HEK293 (cell line): Measurements from ENCODE around the gene IGSF21.

Source experiments
- CTCF ChIA-PET: fragments of 350-600 bp; formaldehyde crosslinking; extraction: SDS; loops from one replicate; lab custom pipeline; 2021; ENCODE audit warnings: antibody characterized with exemption; lab: Yijun Ruan, JAX
- POLR2A ChIA-PET: fragments of 300-600 bp; formaldehyde crosslinking; extraction: SDS; loops from one replicate; lab custom pipeline; 2020; ENCODE audit warnings: antibody characterized with exemption, inconsistent platforms; lab: Yijun Ruan, JAX
- H3K27ac ChIP-seq: fragments of 200-500 bp; sonication (Bioruptor generic); 2 replicates; pipeline ENCODE4 v1.5.1; 2014; ENCODE audit warnings: low read depth, low read length, control low read depth, inconsistent platforms; ENCODE audit errors: extremely low read depth
- H3K36me3 ChIP-seq, 2 experiments: fragments of 200-500 bp in 1 of 2; sonication (Bioruptor generic) in 1 of 2; 1 replicate in 1 of 2; 2 replicates in 1 of 2; pipeline ENCODE4 v1.5.1; 2014 to 2017; ENCODE audit warnings: inconsistent platforms in 2 of 2, low read length in 2 of 2; ENCODE audit not compliant: control insufficient read depth in 2 of 2, insufficient read depth in 1 of 2
- H3K4me1 ChIP-seq: fragments of 200-500 bp; sonication (Bioruptor generic); 2 replicates; pipeline ENCODE4 v1.5.1; 2014; ENCODE audit warnings: mild to moderate bottlenecking, low read length, inconsistent platforms; ENCODE audit not compliant: control insufficient read depth, insufficient read depth
- H3K4me3 ChIP-seq: 2 replicates; pipeline ENCODE4 v1.5.1; 2011; ENCODE audit warnings: low read depth, mild to moderate bottlenecking, control low read depth, low read length, moderate library complexity
- H3K9me3 ChIP-seq: fragments of 200-500 bp; sonication (Bioruptor generic); 2 replicates; pipeline ENCODE4 v1.5.1; 2014; ENCODE audit warnings: low read depth, low read length, inconsistent platforms; ENCODE audit not compliant: control insufficient read depth, insufficient read depth
- GLI2 ChIP-seq: fragments of 450-650 bp; formaldehyde crosslinking; IDR thresholded peaks from 2 replicates; pipeline ENCODE4; 2017; ENCODE audit warnings: missing biosample characterization, missing genetic modification characterization, low read depth, borderline replicate concordance
- KLF16 ChIP-seq: fragments of 450-650 bp; formaldehyde crosslinking; IDR thresholded peaks from 2 replicates; pipeline ENCODE4 v1.5.1; 2017; ENCODE audit warnings: missing biosample characterization, missing genetic modification characterization
- WT1 ChIP-seq: fragments of 450-650 bp; formaldehyde crosslinking; IDR thresholded peaks from 2 replicates; pipeline ENCODE4 v1.5.1; 2016; ENCODE audit warnings: missing biosample characterization, missing genetic modification characterization
- ZBTB48 ChIP-seq: fragments of 450-650 bp; formaldehyde crosslinking; IDR thresholded peaks from 2 replicates; pipeline ENCODE4 v1.5.1; 2016; ENCODE audit warnings: missing biosample characterization, missing genetic modification characterization
- ZNF112 ChIP-seq: fragments of 450-650 bp; formaldehyde crosslinking; IDR thresholded peaks from 2 replicates; pipeline ENCODE4 v1.5.0; 2017; ENCODE audit warnings: missing biosample characterization, missing genetic modification characterization
- ZNF133 ChIP-seq: fragments of 450-650 bp; formaldehyde crosslinking; IDR thresholded peaks from 2 replicates; pipeline ENCODE4 v1.5.1; 2016; ENCODE audit warnings: missing biosample characterization, missing genetic modification characterization
- ZNF239 ChIP-seq: fragments of 450-650 bp; formaldehyde crosslinking; IDR thresholded peaks from 2 replicates; pipeline ENCODE4 v1.5.1; 2016; ENCODE audit warnings: missing biosample characterization, missing genetic modification characterization
- ZNF266 ChIP-seq: fragments of 450-650 bp; formaldehyde crosslinking; IDR thresholded peaks from 2 replicates; pipeline ENCODE4 v1.5.1; 2016; ENCODE audit warnings: missing biosample characterization, missing genetic modification characterization, low read depth
- ZNF311 ChIP-seq: fragments of 450-650 bp; formaldehyde crosslinking; IDR thresholded peaks from 2 replicates; pipeline ENCODE4 v1.5.1; 2017; ENCODE audit warnings: missing biosample characterization, missing genetic modification characterization, borderline replicate concordance
- ZNF426 ChIP-seq: fragments of 450-650 bp; formaldehyde crosslinking; IDR thresholded peaks from 2 replicates; pipeline ENCODE4 v1.5.1; 2017; ENCODE audit warnings: missing biosample characterization, missing genetic modification characterization, mild to moderate bottlenecking, inconsistent platforms, moderate library complexity
- ZNF677 ChIP-seq: fragments of 450-650 bp; IDR thresholded peaks from 2 replicates; pipeline ENCODE4 v1.5.0; 2018; ENCODE audit warnings: missing biosample characterization, mild to moderate bottlenecking, missing genetic modification characterization, moderate library complexity
- TF ChIP-seq, protein P1 (sequence below): fragments of 450-650 bp; formaldehyde crosslinking; IDR thresholded peaks from 2 replicates; pipeline ENCODE4 v1.5.1; 2017; ENCODE audit warnings: missing biosample characterization, missing genetic modification characterization
- TF ChIP-seq, protein P2 (sequence below): fragments of 450-650 bp; formaldehyde crosslinking; optimal IDR thresholded peaks from 2 replicates; pipeline ENCODE3; 2016; ENCODE audit warnings: missing biosample characterization, mild to moderate bottlenecking, missing genetic modification characterization
- TF ChIP-seq, protein P3 (sequence below): fragments of 450-650 bp; formaldehyde crosslinking; IDR thresholded peaks from 2 replicates; pipeline ENCODE4 v1.5.0; 2017; ENCODE audit warnings: missing biosample characterization, missing genetic modification characterization, borderline replicate concordance
- TF ChIP-seq, protein P4 (sequence below): fragments of 450-650 bp; formaldehyde crosslinking; conservative IDR thresholded peaks from 2 replicates; pipeline ENCODE4 v1.5.1; 2016; ENCODE audit warnings: low read depth, missing biosample characterization, missing genetic modification characterization
- TF ChIP-seq, protein P5 (sequence below): fragments of 450-650 bp; formaldehyde crosslinking; IDR thresholded peaks from 2 replicates; pipeline ENCODE4 v1.5.1; 2017; ENCODE audit warnings: missing biosample characterization, missing genetic modification characterization
- TF ChIP-seq, protein P6 (sequence below): fragments of 450-650 bp; formaldehyde crosslinking; IDR thresholded peaks from 2 replicates; pipeline ENCODE4 v1.5.1; 2016; ENCODE audit warnings: missing biosample characterization, missing genetic modification characterization
- TF ChIP-seq, protein P7 (sequence below): fragments of 450-650 bp; formaldehyde crosslinking; IDR thresholded peaks from 2 replicates; pipeline ENCODE4 v1.5.1; 2016; ENCODE audit warnings: missing biosample characterization, missing genetic modification characterization, borderline replicate concordance

Gene IGSF21

DNA sequence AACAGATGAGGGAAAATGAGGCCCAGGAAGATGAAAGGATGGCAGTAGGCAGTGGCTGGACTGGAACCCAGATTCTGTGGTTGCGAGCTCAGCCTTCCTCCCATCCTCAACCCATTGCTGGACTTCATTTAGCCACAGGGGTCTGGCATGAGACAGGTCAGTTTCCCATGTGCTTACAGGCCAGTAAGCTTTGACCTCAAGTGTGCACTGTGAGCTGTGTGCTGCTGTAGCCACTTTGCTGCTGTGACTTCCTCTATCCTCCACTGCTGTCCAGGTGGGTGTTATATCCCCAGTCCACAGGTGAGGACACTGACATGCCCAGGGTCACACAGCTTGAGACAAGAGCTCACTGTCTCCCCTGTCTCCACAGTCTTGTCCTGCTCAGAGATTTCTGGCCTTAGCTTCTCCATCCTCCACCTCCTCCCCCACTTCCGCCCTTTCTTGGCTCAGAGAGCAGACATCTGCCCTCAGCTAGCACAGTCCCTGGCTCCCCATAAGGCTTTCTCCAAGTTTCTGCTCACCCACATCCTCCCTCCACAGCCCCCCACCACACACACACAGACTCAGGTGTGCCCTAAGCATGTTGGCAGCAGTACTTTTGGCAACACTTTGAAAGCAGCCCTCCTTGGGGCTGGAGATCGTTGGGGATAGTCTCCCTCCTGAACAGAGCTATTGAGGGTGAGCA lies 7.3 kb downstream of the IGSF21 start:
- H3K4me3 ChIP-seq = no peak overlapping the region
- POLR2A ChIA-PET = no interaction called here
- CTCF ChIA-PET = interaction anchor here (0.7 to 1.1 kb wide), 3 partner anchors 168 to 469 kb away, joined by 3 read pairs; no protein-coding TSS in a partner anchor
- no peak for TF ChIP-seq ZNF677 (tag by site-specific recombination)
- no peak for TF ChIP-seq ZNF239 (tag by site-specific recombination)
- TF ChIP-seq ZNF133 (tag by site-specific recombination) = no peak
- TF ChIP-seq, protein P1, sequence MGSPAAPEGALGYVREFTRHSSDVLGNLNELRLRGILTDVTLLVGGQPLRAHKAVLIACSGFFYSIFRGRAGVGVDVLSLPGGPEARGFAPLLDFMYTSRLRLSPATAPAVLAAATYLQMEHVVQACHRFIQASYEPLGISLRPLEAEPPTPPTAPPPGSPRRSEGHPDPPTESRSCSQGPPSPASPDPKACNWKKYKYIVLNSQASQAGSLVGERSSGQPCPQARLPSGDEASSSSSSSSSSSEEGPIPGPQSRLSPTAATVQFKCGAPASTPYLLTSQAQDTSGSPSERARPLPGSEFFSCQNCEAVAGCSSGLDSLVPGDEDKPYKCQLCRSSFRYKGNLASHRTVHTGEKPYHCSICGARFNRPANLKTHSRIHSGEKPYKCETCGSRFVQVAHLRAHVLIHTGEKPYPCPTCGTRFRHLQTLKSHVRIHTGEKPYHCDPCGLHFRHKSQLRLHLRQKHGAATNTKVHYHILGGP (tag by site-specific recombination) = no peak
- TF ChIP-seq, protein P2, sequence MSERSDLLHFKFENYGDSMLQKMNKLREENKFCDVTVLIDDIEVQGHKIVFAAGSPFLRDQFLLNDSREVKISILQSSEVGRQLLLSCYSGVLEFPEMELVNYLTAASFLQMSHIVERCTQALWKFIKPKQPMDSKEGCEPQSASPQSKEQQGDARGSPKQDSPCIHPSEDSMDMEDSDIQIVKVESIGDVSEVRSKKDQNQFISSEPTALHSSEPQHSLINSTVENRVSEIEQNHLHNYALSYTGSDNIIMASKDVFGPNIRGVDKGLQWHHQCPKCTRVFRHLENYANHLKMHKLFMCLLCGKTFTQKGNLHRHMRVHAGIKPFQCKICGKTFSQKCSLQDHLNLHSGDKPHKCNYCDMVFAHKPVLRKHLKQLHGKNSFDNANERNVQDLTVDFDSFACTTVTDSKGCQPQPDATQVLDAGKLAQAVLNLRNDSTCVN (tag by site-specific recombination) = no peak
- TF ChIP-seq WT1 (tag by site-specific recombination) = no peak
- TF ChIP-seq, protein P3, sequence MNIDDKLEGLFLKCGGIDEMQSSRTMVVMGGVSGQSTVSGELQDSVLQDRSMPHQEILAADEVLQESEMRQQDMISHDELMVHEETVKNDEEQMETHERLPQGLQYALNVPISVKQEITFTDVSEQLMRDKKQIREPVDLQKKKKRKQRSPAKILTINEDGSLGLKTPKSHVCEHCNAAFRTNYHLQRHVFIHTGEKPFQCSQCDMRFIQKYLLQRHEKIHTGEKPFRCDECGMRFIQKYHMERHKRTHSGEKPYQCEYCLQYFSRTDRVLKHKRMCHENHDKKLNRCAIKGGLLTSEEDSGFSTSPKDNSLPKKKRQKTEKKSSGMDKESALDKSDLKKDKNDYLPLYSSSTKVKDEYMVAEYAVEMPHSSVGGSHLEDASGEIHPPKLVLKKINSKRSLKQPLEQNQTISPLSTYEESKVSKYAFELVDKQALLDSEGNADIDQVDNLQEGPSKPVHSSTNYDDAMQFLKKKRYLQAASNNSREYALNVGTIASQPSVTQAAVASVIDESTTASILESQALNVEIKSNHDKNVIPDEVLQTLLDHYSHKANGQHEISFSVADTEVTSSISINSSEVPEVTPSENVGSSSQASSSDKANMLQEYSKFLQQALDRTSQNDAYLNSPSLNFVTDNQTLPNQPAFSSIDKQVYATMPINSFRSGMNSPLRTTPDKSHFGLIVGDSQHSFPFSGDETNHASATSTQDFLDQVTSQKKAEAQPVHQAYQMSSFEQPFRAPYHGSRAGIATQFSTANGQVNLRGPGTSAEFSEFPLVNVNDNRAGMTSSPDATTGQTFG (tag by site-specific recombination) = no peak
- TF ChIP-seq ZNF426 = no peak
- TF ChIP-seq, all 188 proteins: peak for 0
- Histone ChIP-seq H3K27ac (no peak overlapping the region), H3K36me3 (no peaks in the 10 kb centered on the region), H3K9me3 (no peaks in the 10 kb centered on the region), H3K4me1 (no peaks in the 10 kb centered on the region)

DNA sequence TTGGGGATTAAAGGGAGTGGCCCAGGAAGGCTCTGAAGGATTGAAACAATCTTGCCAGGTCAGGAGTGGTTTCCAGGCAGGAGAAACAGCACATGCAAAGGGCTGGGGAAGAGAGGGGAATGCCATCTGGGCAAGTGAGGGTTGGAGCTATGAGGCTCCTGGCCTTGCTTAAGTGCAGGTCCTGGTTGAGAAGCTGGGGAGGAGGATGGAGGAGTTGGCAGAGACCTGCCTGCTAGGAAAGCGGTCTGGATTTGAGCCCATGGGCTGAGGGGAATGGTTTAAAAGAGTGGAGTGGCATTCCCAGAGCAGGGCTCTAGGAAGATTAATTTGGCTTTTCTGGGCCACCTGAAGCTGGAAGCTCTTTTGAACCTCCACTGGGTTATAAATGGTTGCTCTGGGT lies 9.2 kb downstream of the IGSF21 start:
- Histone ChIP-seq H3K9me3 (no peaks in the 10 kb centered on the region), H3K4me1 (no peaks in the 10 kb centered on the region), H3K27ac (no peak overlapping the region), H3K36me3 (no peaks in the 10 kb centered on the region), H3K4me3 (no peak overlapping the region)
- TF ChIP-seq, protein P4, sequence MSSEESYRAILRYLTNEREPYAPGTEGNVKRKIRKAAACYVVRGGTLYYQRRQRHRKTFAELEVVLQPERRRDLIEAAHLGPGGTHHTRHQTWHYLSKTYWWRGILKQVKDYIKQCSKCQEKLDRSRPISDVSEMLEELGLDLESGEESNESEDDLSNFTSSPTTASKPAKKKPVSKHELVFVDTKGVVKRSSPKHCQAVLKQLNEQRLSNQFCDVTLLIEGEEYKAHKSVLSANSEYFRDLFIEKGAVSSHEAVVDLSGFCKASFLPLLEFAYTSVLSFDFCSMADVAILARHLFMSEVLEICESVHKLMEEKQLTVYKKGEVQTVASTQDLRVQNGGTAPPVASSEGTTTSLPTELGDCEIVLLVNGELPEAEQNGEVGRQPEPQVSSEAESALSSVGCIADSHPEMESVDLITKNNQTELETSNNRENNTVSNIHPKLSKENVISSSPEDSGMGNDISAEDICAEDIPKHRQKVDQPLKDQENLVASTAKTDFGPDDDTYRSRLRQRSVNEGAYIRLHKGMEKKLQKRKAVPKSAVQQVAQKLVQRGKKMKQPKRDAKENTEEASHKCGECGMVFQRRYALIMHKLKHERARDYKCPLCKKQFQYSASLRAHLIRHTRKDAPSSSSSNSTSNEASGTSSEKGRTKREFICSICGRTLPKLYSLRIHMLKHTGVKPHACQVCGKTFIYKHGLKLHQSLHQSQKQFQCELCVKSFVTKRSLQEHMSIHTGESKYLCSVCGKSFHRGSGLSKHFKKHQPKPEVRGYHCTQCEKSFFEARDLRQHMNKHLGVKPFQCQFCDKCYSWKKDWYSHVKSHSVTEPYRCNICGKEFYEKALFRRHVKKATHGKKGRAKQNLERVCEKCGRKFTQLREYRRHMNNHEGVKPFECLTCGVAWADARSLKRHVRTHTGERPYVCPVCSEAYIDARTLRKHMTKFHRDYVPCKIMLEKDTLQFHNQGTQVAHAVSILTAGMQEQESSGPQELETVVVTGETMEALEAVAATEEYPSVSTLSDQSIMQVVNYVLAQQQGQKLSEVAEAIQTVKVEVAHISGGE (tag by site-specific recombination) = no peak
- TF ChIP-seq ZNF311 (tag by site-specific recombination) (no peak), ZNF266 (no peak), KLF16 (tag by site-specific recombination) (no peak), GLI2 (no peak), ZNF112 (tag by site-specific recombination) (no peak), ZBTB48 (tag by site-specific recombination) (no peak)
- TF ChIP-seq, protein P5, sequence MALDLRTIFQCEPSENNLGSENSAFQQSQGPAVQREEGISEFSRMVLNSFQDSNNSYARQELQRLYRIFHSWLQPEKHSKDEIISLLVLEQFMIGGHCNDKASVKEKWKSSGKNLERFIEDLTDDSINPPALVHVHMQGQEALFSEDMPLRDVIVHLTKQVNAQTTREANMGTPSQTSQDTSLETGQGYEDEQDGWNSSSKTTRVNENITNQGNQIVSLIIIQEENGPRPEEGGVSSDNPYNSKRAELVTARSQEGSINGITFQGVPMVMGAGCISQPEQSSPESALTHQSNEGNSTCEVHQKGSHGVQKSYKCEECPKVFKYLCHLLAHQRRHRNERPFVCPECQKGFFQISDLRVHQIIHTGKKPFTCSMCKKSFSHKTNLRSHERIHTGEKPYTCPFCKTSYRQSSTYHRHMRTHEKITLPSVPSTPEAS (tag by site-specific recombination) = no peak
- TF ChIP-seq, protein P6, sequence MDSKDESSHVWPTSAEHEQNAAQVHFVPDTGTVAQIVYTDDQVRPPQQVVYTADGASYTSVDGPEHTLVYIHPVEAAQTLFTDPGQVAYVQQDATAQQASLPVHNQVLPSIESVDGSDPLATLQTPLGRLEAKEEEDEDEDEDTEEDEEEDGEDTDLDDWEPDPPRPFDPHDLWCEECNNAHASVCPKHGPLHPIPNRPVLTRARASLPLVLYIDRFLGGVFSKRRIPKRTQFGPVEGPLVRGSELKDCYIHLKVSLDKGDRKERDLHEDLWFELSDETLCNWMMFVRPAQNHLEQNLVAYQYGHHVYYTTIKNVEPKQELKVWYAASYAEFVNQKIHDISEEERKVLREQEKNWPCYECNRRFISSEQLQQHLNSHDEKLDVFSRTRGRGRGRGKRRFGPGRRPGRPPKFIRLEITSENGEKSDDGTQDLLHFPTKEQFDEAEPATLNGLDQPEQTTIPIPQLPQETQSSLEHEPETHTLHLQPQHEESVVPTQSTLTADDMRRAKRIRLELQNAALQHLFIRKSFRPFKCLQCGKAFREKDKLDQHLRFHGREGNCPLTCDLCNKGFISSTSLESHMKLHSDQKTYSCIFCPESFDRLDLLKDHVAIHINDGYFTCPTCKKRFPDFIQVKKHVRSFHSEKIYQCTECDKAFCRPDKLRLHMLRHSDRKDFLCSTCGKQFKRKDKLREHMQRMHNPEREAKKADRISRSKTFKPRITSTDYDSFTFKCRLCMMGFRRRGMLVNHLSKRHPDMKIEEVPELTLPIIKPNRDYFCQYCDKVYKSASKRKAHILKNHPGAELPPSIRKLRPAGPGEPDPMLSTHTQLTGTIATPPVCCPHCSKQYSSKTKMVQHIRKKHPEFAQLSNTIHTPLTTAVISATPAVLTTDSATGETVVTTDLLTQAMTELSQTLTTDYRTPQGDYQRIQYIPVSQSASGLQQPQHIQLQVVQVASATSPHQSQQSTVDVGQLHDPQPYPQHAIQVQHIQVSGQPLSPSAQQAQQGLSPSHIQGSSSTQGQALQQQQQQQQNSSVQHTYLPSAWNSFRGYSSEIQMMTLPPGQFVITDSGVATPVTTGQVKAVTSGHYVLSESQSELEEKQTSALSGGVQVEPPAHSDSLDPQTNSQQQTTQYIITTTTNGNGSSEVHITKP = no peak
- TF ChIP-seq, protein P7, sequence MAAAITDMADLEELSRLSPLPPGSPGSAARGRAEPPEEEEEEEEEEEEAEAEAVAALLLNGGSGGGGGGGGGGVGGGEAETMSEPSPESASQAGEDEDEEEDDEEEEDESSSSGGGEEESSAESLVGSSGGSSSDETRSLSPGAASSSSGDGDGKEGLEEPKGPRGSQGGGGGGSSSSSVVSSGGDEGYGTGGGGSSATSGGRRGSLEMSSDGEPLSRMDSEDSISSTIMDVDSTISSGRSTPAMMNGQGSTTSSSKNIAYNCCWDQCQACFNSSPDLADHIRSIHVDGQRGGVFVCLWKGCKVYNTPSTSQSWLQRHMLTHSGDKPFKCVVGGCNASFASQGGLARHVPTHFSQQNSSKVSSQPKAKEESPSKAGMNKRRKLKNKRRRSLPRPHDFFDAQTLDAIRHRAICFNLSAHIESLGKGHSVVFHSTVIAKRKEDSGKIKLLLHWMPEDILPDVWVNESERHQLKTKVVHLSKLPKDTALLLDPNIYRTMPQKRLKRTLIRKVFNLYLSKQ = no peak
- ChIA-PET POLR2A (no interaction called here), CTCF (interaction anchor here (0.7 kb wide), 1 partner anchor 11 kb away, joined by 3 read pairs; no protein-coding TSS in a partner anchor)
